ENCODE results near the gene SAMD13. TPM values are rescaled to one million over a fixed set of nuclear protein-coding genes. Genes with fewer than 3 reads are reported as not detected.

SAMD13 gene
- total and polyA plus RNA-seq, 2 of the 4 experiments (the other 2 are of a cell fraction), result 0.27 to 0.36 TPM

DNA sequence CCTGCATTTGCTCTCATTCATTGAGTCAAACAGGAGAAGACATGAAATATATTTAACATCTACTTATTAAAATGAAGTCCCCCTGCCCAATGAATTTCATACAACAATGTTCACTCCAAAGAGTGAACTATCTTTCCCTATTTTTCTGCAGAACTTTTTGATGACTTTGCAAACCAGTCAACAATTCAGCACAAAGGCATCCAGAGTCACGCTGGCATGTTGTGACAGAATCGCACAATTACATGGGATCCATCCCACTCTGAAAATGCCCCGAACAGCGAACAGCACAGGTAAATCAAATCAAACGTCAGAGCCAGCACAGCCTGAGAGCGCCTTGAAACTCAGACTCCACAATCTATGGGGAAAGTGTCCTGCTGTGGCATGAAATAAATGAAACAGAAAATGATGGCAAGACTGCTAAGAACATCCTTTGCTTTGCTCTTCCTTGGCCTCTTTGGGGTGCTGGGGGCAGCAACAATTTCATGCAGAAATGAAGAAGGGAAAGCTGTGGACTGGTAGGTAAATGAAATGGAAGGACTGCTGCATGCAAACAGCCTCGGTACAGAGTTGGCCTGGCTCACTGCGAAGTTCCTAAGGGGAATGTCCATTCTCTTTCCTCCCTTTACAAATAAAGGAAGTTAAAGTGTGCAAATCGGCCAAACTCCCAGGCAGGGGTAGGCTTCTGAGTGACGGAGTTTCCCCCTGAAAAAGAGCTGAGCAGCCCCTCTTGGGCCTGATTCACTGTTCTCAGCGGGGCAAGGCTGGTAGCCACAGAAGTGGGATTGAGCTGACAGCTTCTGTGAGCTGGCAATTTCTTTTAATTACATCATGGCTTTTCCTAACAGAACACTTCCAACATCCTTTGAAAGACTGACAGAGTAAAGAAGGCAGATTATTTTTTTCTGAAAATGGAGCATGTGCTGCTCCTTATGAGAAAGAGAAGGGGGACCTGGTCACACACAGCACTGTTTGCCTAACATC is 97.0 kb downstream of the SAMD13 start, which contains the start of gene DNASE2B:
Gene DNASE2B (plus strand): TSS at position 310 of the 981 bp plus-strand sequence. CDS start 81 bp downstream, at position 391.
- Histone ChIP-seq H3K9me3 (ENCODE audit: control insufficient read depth, insufficient read depth, low read length) (no peaks in the 10 kb centered on the region), H3K27ac (ENCODE audit: insufficient read depth, low read length) (no peak within 1 kb of the TSS), H3K9ac (ENCODE audit: low read depth, low read length) (no peak within 1 kb of the TSS), H2BK5ac (ENCODE audit: low read depth, low read length, poor library complexity, severe bottlenecking) (no peak within 1 kb of the TSS), H2AK5ac (ENCODE audit: low read depth, low read length) (no peak within 1 kb of the TSS), H2BK120ac (ENCODE audit: low read depth, low read length) (no peak within 1 kb of the TSS), H3K4me3 (ENCODE audit: insufficient read depth, low read depth, low read length) (no peak within 1 kb of the TSS), H4K20me1 (ENCODE audit: insufficient read depth, low read length) (no peaks in the 10 kb centered on the region), H3K4me2 (ENCODE audit: low read depth, low read length) (no peak within 1 kb of the TSS), H3K9me1 (ENCODE audit: insufficient read depth, low read length) (no peaks in the 10 kb centered on the region), H2AFZ (replicated peaks; ENCODE audit: low read length, poor library complexity) (no peak within 1 kb of the TSS), H4K91ac (ENCODE audit: insufficient read depth, low read depth, low read length) (no peak within 1 kb of the TSS), H3K4ac (ENCODE audit: low read depth, low read length) (no peak within 1 kb of the TSS), H3K23ac (ENCODE audit: low read depth, low read length) (no peak within 1 kb of the TSS), H2AK9ac (replicated peaks; ENCODE audit: low read depth, low read length, poor library complexity) (no peak within 1 kb of the TSS), H3K18ac (ENCODE audit: low read depth, low read length) (no peak within 1 kb of the TSS), H3K56ac (ENCODE audit: extremely low read depth, insufficient read depth, low read length) (no peak within 1 kb of the TSS), H3K4me1 (ENCODE audit: control insufficient read depth, insufficient read depth, low read length) (no peaks in the 10 kb centered on the region), H3K14ac (replicated peaks; ENCODE audit: low read depth, low read length) (no peak within 1 kb of the TSS), H2BK15ac (ENCODE audit: low read depth, low read length) (no peak within 1 kb of the TSS), H3K36me3 (ENCODE audit: control insufficient read depth, insufficient read depth, low read length) (no peaks in the 10 kb centered on the region), H2BK20ac (ENCODE audit: low read depth, low read length) (no peak within 1 kb of the TSS), H4K8ac (ENCODE audit: low read depth in 2 of 2, low read length in 2 of 2) (no peak within 1 kb of the TSS), H4K5ac (ENCODE audit: low read depth, low read length) (no peak within 1 kb of the TSS), H3K79me1 (ENCODE audit: low read depth in 1 of 2, low read length in 2 of 2) (no peaks in the 10 kb centered on the region), H3K27me3 (ENCODE audit: control insufficient read depth, insufficient read depth, low read length) (no peaks in the 10 kb centered on the region)
- in situ Hi-C loops (cut with MboI; ENCODE audit: low sequenced_read_pairs), result no loop called here
- intact Hi-C loops (cut with micrococcal nuclease), result no loop called here
- CTCF ChIA-PET, result no interaction called here
- 85% methylated on average over 4 of the region's 11 CpGs; no CpG with 5 or more reads in 1 of the 2 experiments for WGBS, 2 experiments (ENCODE audit: extremely low coverage in 2 of 2, insufficient read length in 1 of 2)
- POLR2A ChIA-PET (ENCODE audit: unreplicated experiment), result no interaction called here
- dilution Hi-C loops (cut with HindIII; ENCODE audit: low sequenced_read_pairs, unreplicated experiment), result no loop called here
- TF ChIP-seq BHLHE40 (IDR thresholded peaks at IDR 0.05; ENCODE audit: low read depth, low read length) (no peak), MAFK (IDR thresholded peaks at IDR 0.05; ENCODE audit: low read depth, low read length) (0 out of 2 replicates have a peak, but pooled peaks have one; percentile 36), POLR2A (IDR thresholded peaks at IDR 0.05; ENCODE audit: low read depth, low read length) (no peak), FOS (IDR thresholded peaks at IDR 0.05; ENCODE audit: low read depth, low read length) (no peak)
- BruUV-seq (replicated peaks), result no TSS peak
- ATAC-seq (ENCODE audit: low read depth) (no peak), DNase-seq (no peak)

Small RNAs within 50 kb of the gene (microRNA-seq; reads per million reads assigned to microRNA genes)
- gene RF00410 (ENCODE audit: insufficient read depth, insufficient read length), result not detected

Small RNAs within 50 kb of the gene (small RNA-seq; reads per million reads assigned to genes)
- gene RF00410, result 0 reads per million in 5 experiments

Other genes with a start within 250 kb of the SAMD13 start
- 8.2 and 14.2 TPM in 2 replicates for gene PRKACB, start 157.4 kb upstream of the SAMD13 start, total RNA-seq (2012; rRNA removed)
- gene PRKACB, start 157.4 kb upstream of the SAMD13 start, polyA plus RNA-seq (2012; rRNA removed), result 5.8 and 8.3 TPM in 2 replicates
- gene DNASE2B, start 96.8 kb downstream of the SAMD13 start, total RNA-seq (2012; rRNA removed), result not detected in 2 replicates
- not detected in 2 replicates for gene DNASE2B, start 96.8 kb downstream of the SAMD13 start, polyA plus RNA-seq (2012; rRNA removed)
- gene RPF1, start 177.6 kb downstream of the SAMD13 start, total RNA-seq (2012; rRNA removed), result 30.3 and 45.3 TPM in 2 replicates
- 27.2 and 28.4 TPM in 2 replicates for gene RPF1, start 177.6 kb downstream of the SAMD13 start, polyA plus RNA-seq (2012; rRNA removed)
- under 0.01 and 0.56 TPM in 2 replicates for gene SPATA1, start 204.7 kb downstream of the SAMD13 start, total RNA-seq (2012; rRNA removed)
- gene SPATA1, start 204.7 kb downstream of the SAMD13 start, polyA plus RNA-seq (2012; rRNA removed), result 0.56 TPM in 1 of 2 replicates, not detected in the other
- gene GNG5, start 204.9 kb downstream of the SAMD13 start, total RNA-seq (2012; rRNA removed), result 30.8 and 36.4 TPM in 2 replicates
- gene GNG5, start 204.9 kb downstream of the SAMD13 start, polyA plus RNA-seq (2012; rRNA removed), result 128 and 162 TPM in 2 replicates